GM23338 (cell line): ENCODE results near the gene UNC5A. TPM values are rescaled to one million over a fixed set of nuclear protein-coding genes. Genes with fewer than 3 reads are reported as not detected.

Experiments
- ATAC-seq: fragments of 200-7000 bp; cut with Tn5 transposase; 3 replicates; pipeline ENCODE4 v1.9.1; 2020
- DNase-seq: peaks from one replicate; pipeline ENCODE4 v3.0.0-alpha.2; 2015; ENCODE audit warnings: low spot score
- H2AFZ ChIP-seq: fragments of 200-600 bp; sonication (generic); 2 replicates; pipeline ENCODE4 v1.8.0; 2016; ENCODE audit warnings: antibody characterized with exemption, mild to moderate bottlenecking, moderate library complexity
- H3F3A ChIP-seq: fragments of 200-600 bp; sonication (generic); replicated peaks from 2 replicates; pipeline ENCODE4 v1.8.0; 2017; ENCODE audit warnings: antibody characterized with exemption, mixed run types, low read depth
- H3K27ac ChIP-seq: fragments of 200-600 bp; sonication (generic); 2 replicates; pipeline ENCODE4 v1.6.1; 2016; ENCODE audit warnings: low read depth
- H3K27me3 ChIP-seq: fragments of 200-600 bp; sonication (generic); 2 replicates; pipeline ENCODE4 v1.8.0; 2016; ENCODE audit warnings: mild to moderate bottlenecking, mixed run types, moderate library complexity; ENCODE audit not compliant: insufficient read depth
- H3K36me3 ChIP-seq: fragments of 200-600 bp; sonication (generic); 2 replicates; pipeline ENCODE4 v1.8.0; 2016; ENCODE audit warnings: mild to moderate bottlenecking; ENCODE audit not compliant: insufficient read depth
- H3K4me1 ChIP-seq: fragments of 200-600 bp; sonication (generic); 2 replicates; pipeline ENCODE4 v1.8.0; 2016; ENCODE audit warnings: mild to moderate bottlenecking, moderate library complexity; ENCODE audit not compliant: insufficient read depth
- H3K4me2 ChIP-seq: fragments of 200-600 bp; sonication (generic); 2 replicates; pipeline ENCODE4 v1.7.1; 2017; ENCODE audit warnings: mixed run types
- H3K4me3 ChIP-seq: fragments of 200-600 bp; sonication (generic); 2 replicates; pipeline ENCODE4 v1.6.1; 2016; ENCODE audit warnings: mixed run types
- H3K79me2 ChIP-seq: fragments of 200-600 bp; sonication (generic); replicated peaks from 2 replicates; pipeline ENCODE4 v1.8.0; 2017; ENCODE audit warnings: mild to moderate bottlenecking; ENCODE audit not compliant: insufficient read depth
- H3K9me2 ChIP-seq: fragments of 200-600 bp; sonication (generic); 2 replicates; pipeline ENCODE4 v1.8.0; 2017; ENCODE audit not compliant: insufficient read depth
- H4K20me1 ChIP-seq: fragments of 200-600 bp; sonication (generic); replicated peaks from 2 replicates; pipeline ENCODE4 v1.8.0; 2017; ENCODE audit warnings: mild to moderate bottlenecking; ENCODE audit not compliant: insufficient read depth
- H3K27ac Mint-ChIP-seq: 2 replicates; pipeline ENCODE4 v1.8.0; 2020; ENCODE audit warnings: inconsistent platforms, mild to moderate bottlenecking, moderate library complexity, mixed read lengths
- H3K27me3 Mint-ChIP-seq: 3 replicates; pipeline ENCODE4 v1.8.0; 2022; ENCODE audit warnings: low read depth, mild to moderate bottlenecking, moderate library complexity, mixed read lengths, inconsistent platforms; ENCODE audit not compliant: insufficient read depth, poor library complexity
- H3K36me3 Mint-ChIP-seq: 3 replicates; pipeline ENCODE4 v1.8.0; 2021; ENCODE audit warnings: low read depth, mild to moderate bottlenecking, inconsistent platforms, moderate library complexity, mixed read lengths
- H3K4me1 Mint-ChIP-seq: 3 replicates; pipeline ENCODE4 v1.8.0; 2020; ENCODE audit warnings: mild to moderate bottlenecking, inconsistent platforms, mixed read lengths
- H3K4me3 Mint-ChIP-seq: 3 replicates; pipeline ENCODE4 v1.8.0; 2021; ENCODE audit warnings: moderate library complexity, mild to moderate bottlenecking, inconsistent platforms, mixed read lengths
- H3K9me3 Mint-ChIP-seq: 3 replicates; pipeline ENCODE4 v1.8.0; 2020; ENCODE audit warnings: moderate library complexity, mild to moderate bottlenecking, inconsistent platforms, mixed read lengths
- CREB1 ChIP-seq: fragments of 250-450 bp; sonication (Bioruptor Pico); IDR thresholded peaks from 2 replicates; pipeline ENCODE4 v1.5.0; 2020; ENCODE audit warnings: low read depth, mild to moderate bottlenecking, moderate library complexity
- EZH2 ChIP-seq: fragments of 200-600 bp; sonication (generic); IDR thresholded peaks from one replicate; pipeline ENCODE4 v1.8.0; 2017; ENCODE audit warnings: antibody characterized with exemption, mild to moderate bottlenecking, low read depth; ENCODE audit not compliant: unreplicated experiment
- EZH2phosphoT487 ChIP-seq: fragments of 200-600 bp; sonication (generic); IDR thresholded peaks from one replicate; pipeline ENCODE4 v1.8.1; 2018; ENCODE audit warnings: antibody characterized with exemption; ENCODE audit not compliant: unreplicated experiment
- JUNB ChIP-seq: IDR thresholded peaks from one replicate; pipeline ENCODE4 v1.6.1; 2016; ENCODE audit warnings: antibody characterized with exemption; ENCODE audit not compliant: unreplicated experiment
- NANOG ChIP-seq: IDR thresholded peaks from 2 replicates; pipeline ENCODE4 v1.6.1; 2016; ENCODE audit warnings: antibody characterized with exemption, borderline replicate concordance
- POLR2AphosphoS5 ChIP-seq: IDR thresholded peaks from 2 replicates; pipeline ENCODE4 v1.6.1; 2016; ENCODE audit warnings: antibody characterized with exemption, low read depth
- STAT1 ChIP-seq: IDR thresholded peaks from one replicate; pipeline ENCODE4 v1.6.1; 2016; ENCODE audit warnings: antibody characterized with exemption; ENCODE audit not compliant: unreplicated experiment
- ZNF114 ChIP-seq: fragments of 250-450 bp; sonication (Bioruptor Pico); IDR thresholded peaks from 2 replicates; pipeline ENCODE4 v1.5.0; 2020; ENCODE audit warnings: mild to moderate bottlenecking, moderate library complexity
- ZNF331 ChIP-seq: fragments of 250-450 bp; sonication (Bioruptor Pico); IDR thresholded peaks from 2 replicates; pipeline ENCODE4 v1.5.0; 2020; ENCODE audit warnings: low read depth, mild to moderate bottlenecking, moderate library complexity
- polyA plus RNA-seq: library from polyadenylated mRNA; unstranded; fragments of >200 nt; fragmentation: Nextera tagmentation; extraction: Ambion mirVana; gene quantifications from 2 replicates; pipeline ENCODE4 v1.2.1, GENCODE V29; 2016
- total RNA-seq: library from RNA; depleted of rRNA; stranded (reverse); fragments of >200 nt; shearing (Covaris generic); gene quantifications from 2 replicates; pipeline ENCODE4 v1.2.3, GENCODE V29; 2014
- TF ChIP-seq, protein P1 (sequence below), 2 experiments: fragments of 200-600 bp in 1 of 2; sonication (generic) in 1 of 2; conservative IDR thresholded peaks; 2 replicates each; pipeline versions ENCODE4 v1.5.1 to v1.6.1; 2016 to 2017; ENCODE audit warnings: antibody characterized with exemption in 2 of 2, low read depth in 2 of 2, mild to moderate bottlenecking in 2 of 2, moderate library complexity in 1 of 2
- TF ChIP-seq, protein P2 (sequence below): IDR thresholded peaks from 2 replicates; pipeline ENCODE4 v1.6.1; 2016; ENCODE audit warnings: antibody characterized with exemption
- TF ChIP-seq, protein P3 (sequence below): fragments of 250-450 bp; sonication (Bioruptor Pico); IDR thresholded peaks from 2 replicates; pipeline ENCODE4 v1.5.0; 2020; ENCODE audit warnings: mild to moderate bottlenecking, moderate library complexity
- TF ChIP-seq, protein P4 (sequence below): IDR thresholded peaks from one replicate; pipeline ENCODE4 v1.6.1; 2018; ENCODE audit warnings: antibody characterized with exemption; ENCODE audit not compliant: unreplicated experiment

Gene UNC5A
- total and polyA plus RNA-seq, 2 experiments from 2014 or later, result 0.92 to 3.9 TPM

DNA sequence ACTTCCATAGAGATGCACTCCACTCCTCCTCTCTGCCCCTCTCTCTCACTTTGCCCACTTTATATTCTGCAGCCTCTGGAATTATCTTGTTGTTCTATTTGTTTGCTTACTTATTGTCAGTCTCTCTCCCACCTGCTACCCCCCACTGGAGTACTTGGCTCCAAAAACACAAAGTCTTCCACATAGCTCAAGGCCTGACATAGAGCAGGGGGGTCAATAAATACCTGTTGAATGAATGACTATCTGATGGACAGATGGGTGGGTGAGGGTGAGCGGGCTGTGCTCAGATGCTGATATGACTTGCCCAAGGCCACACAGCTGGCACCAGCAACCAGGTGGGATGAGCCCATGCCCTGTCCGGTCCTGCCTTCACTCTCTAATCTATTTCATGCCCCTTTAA lies 13.4 kb upstream of the UNC5A start:
- Mint-ChIP-seq H3K4me3 (no peak overlapping the region), H3K27ac (no peak overlapping the region), H3K36me3 (no peaks in the 10 kb centered on the region), H3K4me1 (peaks cover 17% of the 10 kb centered on the region), H3K9me3 (no peaks in the 10 kb centered on the region), H3K27me3 (peaks cover 10% of the 10 kb centered on the region)
- Histone ChIP-seq H3K36me3 (no peaks in the 10 kb centered on the region), H2AFZ (no peak overlapping the region), H3K79me2 (no peaks in the 10 kb centered on the region), H3F3A (no peaks in the 10 kb centered on the region), H3K4me1 (no peaks in the 10 kb centered on the region), H3K27me3 (no peaks in the 10 kb centered on the region), H3K4me3 (no peak overlapping the region), H4K20me1 (no peaks in the 10 kb centered on the region; the same call in 1 of the 2 replicates), H3K27ac (no peak overlapping the region), H3K9me2 (no peaks in the 10 kb centered on the region), H3K4me2 (no peak overlapping the region)
- no peak for ATAC-seq
- no peak for DNase-seq
- no peak for TF ChIP-seq JUNB
- TF ChIP-seq NANOG, result no peak
- no peak for TF ChIP-seq CREB1 (CRISPR knock-in tag)
- TF ChIP-seq ZNF114 (CRISPR knock-in tag), result no peak
- TF ChIP-seq POLR2AphosphoS5, result no peak
- no peak for TF ChIP-seq ZNF331 (CRISPR knock-in tag)
- TF ChIP-seq, protein P1, sequence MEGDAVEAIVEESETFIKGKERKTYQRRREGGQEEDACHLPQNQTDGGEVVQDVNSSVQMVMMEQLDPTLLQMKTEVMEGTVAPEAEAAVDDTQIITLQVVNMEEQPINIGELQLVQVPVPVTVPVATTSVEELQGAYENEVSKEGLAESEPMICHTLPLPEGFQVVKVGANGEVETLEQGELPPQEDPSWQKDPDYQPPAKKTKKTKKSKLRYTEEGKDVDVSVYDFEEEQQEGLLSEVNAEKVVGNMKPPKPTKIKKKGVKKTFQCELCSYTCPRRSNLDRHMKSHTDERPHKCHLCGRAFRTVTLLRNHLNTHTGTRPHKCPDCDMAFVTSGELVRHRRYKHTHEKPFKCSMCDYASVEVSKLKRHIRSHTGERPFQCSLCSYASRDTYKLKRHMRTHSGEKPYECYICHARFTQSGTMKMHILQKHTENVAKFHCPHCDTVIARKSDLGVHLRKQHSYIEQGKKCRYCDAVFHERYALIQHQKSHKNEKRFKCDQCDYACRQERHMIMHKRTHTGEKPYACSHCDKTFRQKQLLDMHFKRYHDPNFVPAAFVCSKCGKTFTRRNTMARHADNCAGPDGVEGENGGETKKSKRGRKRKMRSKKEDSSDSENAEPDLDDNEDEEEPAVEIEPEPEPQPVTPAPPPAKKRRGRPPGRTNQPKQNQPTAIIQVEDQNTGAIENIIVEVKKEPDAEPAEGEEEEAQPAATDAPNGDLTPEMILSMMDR (conservative IDR thresholded peaks at IDR 0.05; ENCODE audit: low read depth in 2 of 2), result no peak
- TF ChIP-seq, protein P2, sequence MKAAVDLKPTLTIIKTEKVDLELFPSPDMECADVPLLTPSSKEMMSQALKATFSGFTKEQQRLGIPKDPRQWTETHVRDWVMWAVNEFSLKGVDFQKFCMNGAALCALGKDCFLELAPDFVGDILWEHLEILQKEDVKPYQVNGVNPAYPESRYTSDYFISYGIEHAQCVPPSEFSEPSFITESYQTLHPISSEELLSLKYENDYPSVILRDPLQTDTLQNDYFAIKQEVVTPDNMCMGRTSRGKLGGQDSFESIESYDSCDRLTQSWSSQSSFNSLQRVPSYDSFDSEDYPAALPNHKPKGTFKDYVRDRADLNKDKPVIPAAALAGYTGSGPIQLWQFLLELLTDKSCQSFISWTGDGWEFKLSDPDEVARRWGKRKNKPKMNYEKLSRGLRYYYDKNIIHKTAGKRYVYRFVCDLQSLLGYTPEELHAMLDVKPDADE, result no peak
- TF ChIP-seq, protein P3, sequence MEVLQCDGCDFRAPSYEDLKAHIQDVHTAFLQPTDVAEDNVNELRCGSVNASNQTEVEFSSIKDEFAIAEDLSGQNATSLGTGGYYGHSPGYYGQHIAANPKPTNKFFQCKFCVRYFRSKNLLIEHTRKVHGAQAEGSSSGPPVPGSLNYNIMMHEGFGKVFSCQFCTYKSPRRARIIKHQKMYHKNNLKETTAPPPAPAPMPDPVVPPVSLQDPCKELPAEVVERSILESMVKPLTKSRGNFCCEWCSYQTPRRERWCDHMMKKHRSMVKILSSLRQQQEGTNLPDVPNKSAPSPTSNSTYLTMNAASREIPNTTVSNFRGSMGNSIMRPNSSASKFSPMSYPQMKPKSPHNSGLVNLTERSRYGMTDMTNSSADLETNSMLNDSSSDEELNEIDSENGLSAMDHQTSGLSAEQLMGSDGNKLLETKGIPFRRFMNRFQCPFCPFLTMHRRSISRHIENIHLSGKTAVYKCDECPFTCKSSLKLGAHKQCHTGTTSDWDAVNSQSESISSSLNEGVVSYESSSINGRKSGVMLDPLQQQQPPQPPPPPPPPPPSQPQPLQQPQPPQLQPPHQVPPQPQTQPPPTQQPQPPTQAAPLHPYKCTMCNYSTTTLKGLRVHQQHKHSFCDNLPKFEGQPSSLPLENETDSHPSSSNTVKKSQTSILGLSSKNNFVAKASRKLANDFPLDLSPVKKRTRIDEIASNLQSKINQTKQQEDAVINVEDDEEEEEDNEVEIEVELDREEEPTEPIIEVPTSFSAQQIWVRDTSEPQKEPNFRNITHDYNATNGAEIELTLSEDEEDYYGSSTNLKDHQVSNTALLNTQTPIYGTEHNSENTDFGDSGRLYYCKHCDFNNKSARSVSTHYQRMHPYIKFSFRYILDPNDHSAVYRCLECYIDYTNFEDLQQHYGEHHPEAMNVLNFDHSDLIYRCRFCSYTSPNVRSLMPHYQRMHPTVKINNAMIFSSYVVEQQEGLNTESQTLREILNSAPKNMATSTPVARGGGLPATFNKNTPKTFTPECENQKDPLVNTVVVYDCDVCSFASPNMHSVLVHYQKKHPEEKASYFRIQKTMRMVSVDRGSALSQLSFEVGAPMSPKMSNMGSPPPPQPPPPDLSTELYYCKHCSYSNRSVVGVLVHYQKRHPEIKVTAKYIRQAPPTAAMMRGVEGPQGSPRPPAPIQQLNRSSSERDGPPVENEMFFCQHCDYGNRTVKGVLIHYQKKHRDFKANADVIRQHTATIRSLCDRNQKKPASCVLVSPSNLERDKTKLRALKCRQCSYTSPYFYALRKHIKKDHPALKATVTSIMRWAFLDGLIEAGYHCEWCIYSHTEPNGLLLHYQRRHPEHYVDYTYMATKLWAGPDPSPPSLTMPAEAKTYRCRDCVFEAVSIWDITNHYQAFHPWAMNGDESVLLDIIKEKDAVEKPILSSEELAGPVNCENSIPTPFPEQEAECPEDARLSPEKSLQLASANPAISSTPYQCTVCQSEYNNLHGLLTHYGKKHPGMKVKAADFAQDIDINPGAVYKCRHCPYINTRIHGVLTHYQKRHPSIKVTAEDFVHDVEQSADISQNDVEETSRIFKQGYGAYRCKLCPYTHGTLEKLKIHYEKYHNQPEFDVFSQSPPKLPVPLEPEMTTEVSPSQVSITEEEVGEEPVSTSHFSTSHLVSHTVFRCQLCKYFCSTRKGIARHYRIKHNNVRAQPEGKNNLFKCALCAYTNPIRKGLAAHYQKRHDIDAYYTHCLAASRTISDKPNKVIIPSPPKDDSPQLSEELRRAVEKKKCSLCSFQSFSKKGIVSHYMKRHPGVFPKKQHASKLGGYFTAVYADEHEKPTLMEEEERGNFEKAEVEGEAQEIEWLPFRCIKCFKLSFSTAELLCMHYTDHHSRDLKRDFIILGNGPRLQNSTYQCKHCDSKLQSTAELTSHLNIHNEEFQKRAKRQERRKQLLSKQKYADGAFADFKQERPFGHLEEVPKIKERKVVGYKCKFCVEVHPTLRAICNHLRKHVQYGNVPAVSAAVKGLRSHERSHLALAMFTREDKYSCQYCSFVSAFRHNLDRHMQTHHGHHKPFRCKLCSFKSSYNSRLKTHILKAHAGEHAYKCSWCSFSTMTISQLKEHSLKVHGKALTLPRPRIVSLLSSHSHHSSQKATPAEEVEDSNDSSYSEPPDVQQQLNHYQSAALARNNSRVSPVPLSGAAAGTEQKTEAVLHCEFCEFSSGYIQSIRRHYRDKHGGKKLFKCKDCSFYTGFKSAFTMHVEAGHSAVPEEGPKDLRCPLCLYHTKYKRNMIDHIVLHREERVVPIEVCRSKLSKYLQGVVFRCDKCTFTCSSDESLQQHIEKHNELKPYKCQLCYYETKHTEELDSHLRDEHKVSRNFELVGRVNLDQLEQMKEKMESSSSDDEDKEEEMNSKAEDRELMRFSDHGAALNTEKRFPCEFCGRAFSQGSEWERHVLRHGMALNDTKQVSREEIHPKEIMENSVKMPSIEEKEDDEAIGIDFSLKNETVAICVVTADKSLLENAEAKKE (CRISPR knock-in tag), result no peak
- no peak for TF ChIP-seq EZH2phosphoT487
- TF ChIP-seq STAT1, result no peak
- TF ChIP-seq, protein P4, sequence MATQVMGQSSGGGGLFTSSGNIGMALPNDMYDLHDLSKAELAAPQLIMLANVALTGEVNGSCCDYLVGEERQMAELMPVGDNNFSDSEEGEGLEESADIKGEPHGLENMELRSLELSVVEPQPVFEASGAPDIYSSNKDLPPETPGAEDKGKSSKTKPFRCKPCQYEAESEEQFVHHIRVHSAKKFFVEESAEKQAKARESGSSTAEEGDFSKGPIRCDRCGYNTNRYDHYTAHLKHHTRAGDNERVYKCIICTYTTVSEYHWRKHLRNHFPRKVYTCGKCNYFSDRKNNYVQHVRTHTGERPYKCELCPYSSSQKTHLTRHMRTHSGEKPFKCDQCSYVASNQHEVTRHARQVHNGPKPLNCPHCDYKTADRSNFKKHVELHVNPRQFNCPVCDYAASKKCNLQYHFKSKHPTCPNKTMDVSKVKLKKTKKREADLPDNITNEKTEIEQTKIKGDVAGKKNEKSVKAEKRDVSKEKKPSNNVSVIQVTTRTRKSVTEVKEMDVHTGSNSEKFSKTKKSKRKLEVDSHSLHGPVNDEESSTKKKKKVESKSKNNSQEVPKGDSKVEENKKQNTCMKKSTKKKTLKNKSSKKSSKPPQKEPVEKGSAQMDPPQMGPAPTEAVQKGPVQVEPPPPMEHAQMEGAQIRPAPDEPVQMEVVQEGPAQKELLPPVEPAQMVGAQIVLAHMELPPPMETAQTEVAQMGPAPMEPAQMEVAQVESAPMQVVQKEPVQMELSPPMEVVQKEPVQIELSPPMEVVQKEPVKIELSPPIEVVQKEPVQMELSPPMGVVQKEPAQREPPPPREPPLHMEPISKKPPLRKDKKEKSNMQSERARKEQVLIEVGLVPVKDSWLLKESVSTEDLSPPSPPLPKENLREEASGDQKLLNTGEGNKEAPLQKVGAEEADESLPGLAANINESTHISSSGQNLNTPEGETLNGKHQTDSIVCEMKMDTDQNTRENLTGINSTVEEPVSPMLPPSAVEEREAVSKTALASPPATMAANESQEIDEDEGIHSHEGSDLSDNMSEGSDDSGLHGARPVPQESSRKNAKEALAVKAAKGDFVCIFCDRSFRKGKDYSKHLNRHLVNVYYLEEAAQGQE, result no peak
- no peak for TF ChIP-seq EZH2
